H9 (cell line): ENCODE measurements around the gene HERC3. TPM values are rescaled to one million over a fixed set of nuclear protein-coding genes. Genes with fewer than 3 reads are reported as not detected.

ENCODE experiments used
- DNase-seq: peaks from one replicate; pipeline ENCODE4 v3.0.0-alpha.2; 2017
- H2AFZ ChIP-seq: one replicate; pipeline ENCODE4 v1.6.1; 2013; ENCODE audit warnings: mild to moderate bottlenecking, low read length, control low read depth, moderate library complexity
- H2AK5ac ChIP-seq: 2 replicates; pipeline ENCODE4 v1.6.1; 2013; ENCODE audit warnings: low read length, control low read depth, mixed read lengths; ENCODE audit not compliant: insufficient read length
- H2BK120ac ChIP-seq: one replicate; pipeline ENCODE4 v1.6.1; 2013; ENCODE audit warnings: low read depth, mild to moderate bottlenecking, low read length, control low read depth, inconsistent platforms; ENCODE audit not compliant: poor library complexity, severe bottlenecking
- H2BK12ac ChIP-seq: 2 replicates; pipeline ENCODE4 v1.6.1; 2013; ENCODE audit warnings: low read length, control low read depth, mixed read lengths, low read depth; ENCODE audit not compliant: insufficient read length
- H2BK15ac ChIP-seq: 2 replicates; pipeline ENCODE4 v1.6.1; 2013; ENCODE audit warnings: low read depth, low read length, control low read depth
- H2BK20ac ChIP-seq: one replicate; pipeline ENCODE4 v1.6.1; 2013; ENCODE audit warnings: low read depth, mild to moderate bottlenecking, low read length, control low read depth, inconsistent platforms; ENCODE audit not compliant: poor library complexity, severe bottlenecking
- H2BK5ac ChIP-seq: 2 replicates; pipeline ENCODE4 v1.6.1; 2013; ENCODE audit warnings: low read length, control low read depth, mixed read lengths; ENCODE audit not compliant: insufficient read length
- H3K14ac ChIP-seq: 2 replicates; pipeline ENCODE4 v1.6.1; 2013; ENCODE audit warnings: low read length, control low read depth; ENCODE audit not compliant: insufficient read depth
- H3K18ac ChIP-seq: 2 replicates; pipeline ENCODE4 v1.6.1; 2013; ENCODE audit warnings: low read depth, mild to moderate bottlenecking, mixed read lengths, low read length, control low read depth; ENCODE audit not compliant: insufficient read length
- H3K23ac ChIP-seq: 2 replicates; pipeline ENCODE4 v1.6.1; 2013; ENCODE audit warnings: low read length, control low read depth, mixed read lengths, low read depth; ENCODE audit not compliant: insufficient read length
- H3K23me2 ChIP-seq: 2 replicates; pipeline ENCODE4 v1.6.1; 2013; ENCODE audit warnings: low read depth, mild to moderate bottlenecking, mixed read lengths, low read length, control low read depth; ENCODE audit not compliant: insufficient read length, poor library complexity, severe bottlenecking
- H3K27ac ChIP-seq: 2 replicates; pipeline ENCODE4 v1.5.1; 2013; ENCODE audit warnings: low read length, control low read depth, mixed read lengths, low read depth; ENCODE audit not compliant: insufficient read length
- H3K27me3 ChIP-seq: 2 replicates; pipeline ENCODE4 v1.6.1; 2013; ENCODE audit warnings: low read length, control low read depth, inconsistent platforms; ENCODE audit not compliant: insufficient read depth
- H3K4ac ChIP-seq: 2 replicates; pipeline ENCODE4 v1.6.1; 2013; ENCODE audit warnings: low read depth, mild to moderate bottlenecking, control low read depth, inconsistent platforms, low read length, moderate library complexity
- H3K4me1 ChIP-seq: 2 replicates; pipeline ENCODE4 v1.6.1; 2013; ENCODE audit warnings: low read length, control low read depth, inconsistent platforms; ENCODE audit not compliant: insufficient read depth
- H3K4me2 ChIP-seq: 2 replicates; pipeline ENCODE4 v1.6.1; 2013; ENCODE audit warnings: low read length, control low read depth, mixed read lengths; ENCODE audit not compliant: insufficient read length, insufficient read depth
- H3K56ac ChIP-seq: 2 replicates; pipeline ENCODE4 v1.6.1; 2013; ENCODE audit warnings: low read depth, mild to moderate bottlenecking, mixed read lengths, low read length, control low read depth; ENCODE audit not compliant: insufficient read length
- H3K79me1 ChIP-seq: 2 replicates; pipeline ENCODE4 v1.6.1; 2013; ENCODE audit warnings: low read depth, mild to moderate bottlenecking, moderate library complexity, low read length, control low read depth, inconsistent platforms; ENCODE audit not compliant: insufficient read depth, poor library complexity, severe bottlenecking
- H3K79me2 ChIP-seq: 2 replicates; pipeline ENCODE4 v1.6.1; 2013; ENCODE audit warnings: low read length, control low read depth, inconsistent platforms; ENCODE audit not compliant: insufficient read depth
- H3K9ac ChIP-seq: 2 replicates; pipeline ENCODE4 v1.6.1; 2013; ENCODE audit warnings: low read length, control low read depth, mixed read lengths; ENCODE audit not compliant: insufficient read length; ENCODE audit errors: extremely low read depth
- H3K9me3 ChIP-seq: one replicate; pipeline ENCODE4 v1.6.1; 2013; ENCODE audit warnings: low read depth, low read length, inconsistent platforms; ENCODE audit not compliant: control insufficient read depth
- H3T11ph ChIP-seq: one replicate; pipeline ENCODE4 v1.6.1; 2013; ENCODE audit warnings: mild to moderate bottlenecking, low read length, control low read depth, inconsistent platforms
- H4K20me1 ChIP-seq: one replicate; pipeline ENCODE4 v1.6.1; 2013; ENCODE audit not compliant: control insufficient read depth, insufficient read length, insufficient read depth
- H4K5ac ChIP-seq: 2 replicates; pipeline ENCODE4 v1.6.1; 2013; ENCODE audit warnings: low read depth, mild to moderate bottlenecking, mixed read lengths, low read length, control low read depth; ENCODE audit not compliant: insufficient read length
- H4K8ac ChIP-seq: replicated peaks from 2 replicates; pipeline ENCODE4 v1.6.1; 2013; ENCODE audit warnings: low read length, control low read depth, mixed read lengths, low read depth; ENCODE audit not compliant: insufficient read length
- H4K91ac ChIP-seq: 2 replicates; pipeline ENCODE4 v1.6.1; 2013; ENCODE audit warnings: low read depth, mild to moderate bottlenecking, moderate library complexity, mixed read lengths, low read length, control low read depth; ENCODE audit not compliant: insufficient read length
- H3K27ac Mint-ChIP-seq, 3 experiments: 2 replicates in 2 of 3; 3 replicates in 1 of 3; pipeline ENCODE4 v1.8.0; 2020 to 2021; ENCODE audit warnings: mixed read lengths in 3 of 3, mild to moderate bottlenecking in 1 of 3, moderate library complexity in 1 of 3
- H3K27me3 Mint-ChIP-seq: 2 replicates; pipeline ENCODE4 v1.8.0; 2021; ENCODE audit warnings: low read depth, mild to moderate bottlenecking, moderate library complexity, mixed read lengths
- H3K36me3 Mint-ChIP-seq, 3 experiments: 2 replicates in 2 of 3; 3 replicates in 1 of 3; pipeline ENCODE4 v1.8.0; 2020 to 2021; ENCODE audit warnings: low read depth in 3 of 3, mixed read lengths in 3 of 3; ENCODE audit not compliant: insufficient read depth in 1 of 3
- H3K4me1 Mint-ChIP-seq, 2 experiments: 2 replicates each; pipeline ENCODE4 v1.8.0; 2020; ENCODE audit warnings: mixed read lengths in 2 of 2
- H3K4me3 Mint-ChIP-seq, 2 experiments: 2 replicates in 1 of 2; 3 replicates in 1 of 2; pipeline ENCODE4 v1.8.0; 2020 to 2021; ENCODE audit warnings: mild to moderate bottlenecking in 2 of 2, mixed read lengths in 2 of 2, moderate library complexity in 1 of 2
- H3K9me3 Mint-ChIP-seq, 2 experiments: 2 replicates in 1 of 2; 3 replicates in 1 of 2; pipeline ENCODE4 v1.8.0; 2020; ENCODE audit warnings: mild to moderate bottlenecking in 2 of 2, mixed read lengths in 2 of 2, moderate library complexity in 1 of 2
- WGBS: extraction: QIAGEN DNeasy Blood & Tissue Kit; methylation state at CpG from one replicate; pipeline ENCODE4 v1.1.7; 2013; ENCODE audit warnings: missing lambda C conversion rate, low lambda C conversion rate, mixed read lengths; ENCODE audit not compliant: insufficient read length; ENCODE audit errors: extremely low coverage; 5-methylcytosine and 5-hydroxymethylcytosine counted together
- total RNA-seq: library from RNA; stranded (reverse); gene quantifications from 2 replicates; pipeline ENCODE4 v1.2.1, GENCODE V29; 2021
- TF ChIP-seq, protein P1 (sequence below): fragments of 200-600 bp; sonication (generic); conservative IDR thresholded peaks from 3 replicates; pipeline ENCODE4 v1.8.0; 2021; ENCODE audit warnings: antibody characterized with exemption, mild to moderate bottlenecking

HERC3 gene
- total RNA-seq, 1 experiment from 2014 or later = 2.9 TPM

DNA sequence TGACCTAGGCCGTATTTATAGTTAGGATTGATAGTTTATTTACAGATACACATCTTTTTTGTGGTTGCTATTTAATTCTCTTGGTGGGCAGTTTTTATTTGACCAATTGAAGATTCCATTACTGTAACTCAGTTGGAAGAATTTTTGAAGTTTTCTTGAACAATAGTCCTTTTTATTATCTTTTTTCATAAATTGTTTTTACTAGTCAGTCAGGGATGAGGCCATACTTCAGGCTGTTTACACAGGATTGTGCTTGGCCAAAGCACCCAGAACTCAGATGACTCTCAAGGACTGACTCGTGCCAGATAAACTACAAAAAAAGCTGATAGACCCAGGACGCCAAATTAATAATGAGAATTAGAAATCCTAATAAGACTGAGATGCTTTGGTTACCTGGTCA, 7.0 kb downstream of the HERC3 start:
- WGBS = no CpG with 5 or more reads among the region's 3 CpGs
- Histone ChIP-seq H4K91ac (no peak overlapping the region), H3K79me2 (no peaks in the 10 kb centered on the region), H3K14ac (no peak overlapping the region), H3K27ac (no peak overlapping the region), H4K20me1 (no peaks in the 10 kb centered on the region), H3K4ac (no peak overlapping the region), H3K23me2 (no peaks in the 10 kb centered on the region), H3K18ac (no peak overlapping the region), H3K4me1 (peaks cover 5% of the 10 kb centered on the region; the same call in 1 of the 2 replicates), H3K9me3 (no peaks in the 10 kb centered on the region), H4K5ac (no peak overlapping the region), H2BK15ac (no peak overlapping the region), H2BK5ac (no peak overlapping the region), H3K56ac (no peak overlapping the region), H4K8ac (no peak overlapping the region), H2AK5ac (no peak overlapping the region), H3K27me3 (no peaks in the 10 kb centered on the region; the same call in 1 of the 2 replicates), H3K23ac (no peak overlapping the region), H3K4me2 (no peak overlapping the region), H3T11ph (no peak overlapping the region), H3K79me1 (no peaks in the 10 kb centered on the region), H2BK120ac (no peak overlapping the region), H2BK20ac (no peak overlapping the region), H3K9ac (no peak overlapping the region), H2BK12ac (no peak overlapping the region), H2AFZ (no peak overlapping the region)
- Mint-ChIP-seq H3K4me3 (no peak overlapping the region), H3K4me1 (peaks cover 33 to 34% of the 10 kb centered on the region in 2 experiments), H3K9me3 (no peaks in the 10 kb centered on the region), H3K27ac (no peak overlapping the region), H3K36me3 (no peaks in the 10 kb centered on the region), H3K27me3 (peaks cover 11% of the 10 kb centered on the region)
- TF ChIP-seq, protein P1, sequence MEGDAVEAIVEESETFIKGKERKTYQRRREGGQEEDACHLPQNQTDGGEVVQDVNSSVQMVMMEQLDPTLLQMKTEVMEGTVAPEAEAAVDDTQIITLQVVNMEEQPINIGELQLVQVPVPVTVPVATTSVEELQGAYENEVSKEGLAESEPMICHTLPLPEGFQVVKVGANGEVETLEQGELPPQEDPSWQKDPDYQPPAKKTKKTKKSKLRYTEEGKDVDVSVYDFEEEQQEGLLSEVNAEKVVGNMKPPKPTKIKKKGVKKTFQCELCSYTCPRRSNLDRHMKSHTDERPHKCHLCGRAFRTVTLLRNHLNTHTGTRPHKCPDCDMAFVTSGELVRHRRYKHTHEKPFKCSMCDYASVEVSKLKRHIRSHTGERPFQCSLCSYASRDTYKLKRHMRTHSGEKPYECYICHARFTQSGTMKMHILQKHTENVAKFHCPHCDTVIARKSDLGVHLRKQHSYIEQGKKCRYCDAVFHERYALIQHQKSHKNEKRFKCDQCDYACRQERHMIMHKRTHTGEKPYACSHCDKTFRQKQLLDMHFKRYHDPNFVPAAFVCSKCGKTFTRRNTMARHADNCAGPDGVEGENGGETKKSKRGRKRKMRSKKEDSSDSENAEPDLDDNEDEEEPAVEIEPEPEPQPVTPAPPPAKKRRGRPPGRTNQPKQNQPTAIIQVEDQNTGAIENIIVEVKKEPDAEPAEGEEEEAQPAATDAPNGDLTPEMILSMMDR = no peak
- no peak for DNase-seq
